Activated naive CD4-positive, alpha-beta T cell treated with anti-CD3 and anti-CD28 coated beads, Interleukin-2, amount 50 U/mL, for 72 hours (primary cell): ENCODE data around the gene TACC2. TPM values are rescaled to one million over a fixed set of nuclear protein-coding genes. Genes with fewer than 3 reads are reported as not detected.

Source experiments
- ATAC-seq, 2 donors: fragments of 150-1000 bp; cut with Tn5 transposase; 2 replicates each; pipeline ENCODE4 v1.10.0; 2021; ENCODE audit warnings: mild to moderate bottlenecking in 2 of 2, moderate library complexity in 2 of 2
- DNase-seq, 2 donors: peaks; one replicate each; pipeline ENCODE4 v3.0.0; 2021 to 2022; ENCODE audit warnings: low spot score in 2 of 2
- H3K27ac Mint-ChIP-seq, 2 donors: one replicate each; pipeline ENCODE4 v1.8.0; 2022; ENCODE audit warnings: mild to moderate bottlenecking in 2 of 2, mixed read lengths in 2 of 2
- H3K36me3 Mint-ChIP-seq, 2 donors: one replicate each; pipeline ENCODE4 v1.8.0; 2022; ENCODE audit warnings: mixed read lengths in 2 of 2
- H3K9me3 Mint-ChIP-seq, 2 donors: one replicate each; pipeline ENCODE4 v1.8.0; 2022; ENCODE audit warnings: mixed read lengths in 2 of 2
- total RNA-seq, 2 donors: library from RNA; stranded (reverse); gene quantifications; one replicate each; pipeline ENCODE4 v1.2.3, GENCODE V29; 2022

Gene TACC2
- total RNA-seq, 2 donors from 2014 or later: not detected

- Mint-ChIP-seq H3K9me3 (no peaks in the 10 kb centered on the region), H3K27ac (peak overlapping the region in 1 of 2 donors; percentile 44), H3K36me3 (no peaks in the 10 kb centered on the region)
- ATAC-seq (no peak), DNase-seq (no peak)
Measured at GRCh38 chr10:122172361-122173008, 183.5 kb downstream of the TACC2 start.

GRCh38 chr10:122173337-122173736 lies 184.4 kb downstream of the TACC2 start:
- Mint-ChIP-seq H3K9me3 (no peaks in the 10 kb centered on the region), H3K27ac (no peak overlapping the region), H3K36me3 (no peaks in the 10 kb centered on the region)
- no peak for DNase-seq
- ATAC-seq: no peak

GRCh38 chr10:122173766-122174435 lies 184.9 kb downstream of the TACC2 start:
- ATAC-seq: no peak
- Mint-ChIP-seq H3K36me3 (no peaks in the 10 kb centered on the region), H3K27ac (no peak overlapping the region)

GRCh38 chr10:122176232-122177213 lies 187.6 kb downstream of the TACC2 start:
- no peak overlapping the region for H3K27ac Mint-ChIP-seq
- H3K36me3 Mint-ChIP-seq: no peaks in the 10 kb centered on the region
- DNase-seq (no peak), ATAC-seq (no peak)
- H3K9me3 Mint-ChIP-seq: no peaks in the 10 kb centered on the region

More at GRCh38 chr10:122173766-122174435, 184.9 kb downstream of the TACC2 start:
- no peak for DNase-seq
- H3K9me3 Mint-ChIP-seq: no peaks in the 10 kb centered on the region

GRCh38 chr10:122178655-122179054 lies 189.7 kb downstream of the TACC2 start:
- no peaks in the 10 kb centered on the region for H3K36me3 Mint-ChIP-seq
- no peak overlapping the region for H3K27ac Mint-ChIP-seq
- no peaks in the 10 kb centered on the region for H3K9me3 Mint-ChIP-seq
- DNase-seq (no peak), ATAC-seq (no peak)

- DNase-seq (no peak), ATAC-seq (no peak)
- Mint-ChIP-seq H3K36me3 (no peaks in the 10 kb centered on the region), H3K27ac (no peak overlapping the region), H3K9me3 (no peaks in the 10 kb centered on the region)
Measured at GRCh38 chr10:122181041-122181732, 192.2 kb downstream of the TACC2 start.

GRCh38 chr10:122181876-122182275 lies 192.9 kb downstream of the TACC2 start:
- no peaks in the 10 kb centered on the region for H3K36me3 Mint-ChIP-seq
- DNase-seq (no peak), ATAC-seq (no peak)
- no peak overlapping the region for H3K27ac Mint-ChIP-seq
- no peaks in the 10 kb centered on the region for H3K9me3 Mint-ChIP-seq

GRCh38 chr10:122182308-122182707 lies 193.3 kb downstream of the TACC2 start:
- Mint-ChIP-seq H3K36me3 (no peaks in the 10 kb centered on the region), H3K27ac (no peak overlapping the region), H3K9me3 (no peaks in the 10 kb centered on the region)
- DNase-seq (no peak), ATAC-seq (no peak)

- DNase-seq: no peak
- no peak for ATAC-seq
- Mint-ChIP-seq H3K27ac (no peak overlapping the region), H3K36me3 (no peaks in the 10 kb centered on the region), H3K9me3 (no peaks in the 10 kb centered on the region)
Measured at GRCh38 chr10:122184254-122184653, 195.3 kb downstream of the TACC2 start.

- ATAC-seq (no peak), DNase-seq (no peak)
- Mint-ChIP-seq H3K36me3 (no peaks in the 10 kb centered on the region), H3K9me3 (no peaks in the 10 kb centered on the region), H3K27ac (no peak overlapping the region)
Measured at GRCh38 chr10:122185643-122186042, 196.7 kb downstream of the TACC2 start.

- Mint-ChIP-seq H3K9me3 (no peaks in the 10 kb centered on the region), H3K27ac (no peak overlapping the region), H3K36me3 (no peaks in the 10 kb centered on the region)
- DNase-seq (no peak), ATAC-seq (no peak)
Measured at GRCh38 chr10:122186816-122187810, 198.2 kb downstream of the TACC2 start.

- no peak for ATAC-seq
- H3K9me3 Mint-ChIP-seq: no peaks in the 10 kb centered on the region
- H3K27ac Mint-ChIP-seq: no peak overlapping the region
- no peak for DNase-seq
- no peaks in the 10 kb centered on the region for H3K36me3 Mint-ChIP-seq
Measured at GRCh38 chr10:122188706-122189105, 199.7 kb downstream of the TACC2 start.

- no peak for DNase-seq
- no peak overlapping the region for H3K27ac Mint-ChIP-seq
- ATAC-seq: no peak
- no peaks in the 10 kb centered on the region for H3K9me3 Mint-ChIP-seq
- H3K36me3 Mint-ChIP-seq: no peaks in the 10 kb centered on the region
Measured at GRCh38 chr10:122189185-122189584, 200.2 kb downstream of the TACC2 start.

- H3K9me3 Mint-ChIP-seq: no peaks in the 10 kb centered on the region
- DNase-seq: no peak
- ATAC-seq: no peak
- H3K36me3 Mint-ChIP-seq: no peaks in the 10 kb centered on the region
- H3K27ac Mint-ChIP-seq: no peak overlapping the region
Measured at GRCh38 chr10:122190176-122190943, 201.4 kb downstream of the TACC2 start.

- ATAC-seq (no peak), DNase-seq (no peak)
- Mint-ChIP-seq H3K36me3 (no peaks in the 10 kb centered on the region), H3K27ac (no peak overlapping the region), H3K9me3 (no peaks in the 10 kb centered on the region)
Measured at GRCh38 chr10:122191936-122192541, 203.1 kb downstream of the TACC2 start.
